Nephron (organoid): ENCODE results near the gene MOB3B.
"Not testable (repeated sequence)": the region's sequence is repeated elsewhere in the genome, so short reads cannot be mapped to it uniquely, and the experiment has no call there.

Source experiments
- H3K27ac Mint-ChIP-seq, 3 experiments: 2 replicates each; pipeline ENCODE4 v1.8.0; 2020; ENCODE audit warnings: mixed read lengths in 3 of 3, mild to moderate bottlenecking in 2 of 3, moderate library complexity in 1 of 3
- H3K27me3 Mint-ChIP-seq: 2 replicates; pipeline ENCODE4 v1.8.0; 2021; ENCODE audit warnings: low read depth, mild to moderate bottlenecking, moderate library complexity, mixed read lengths
- H3K36me3 Mint-ChIP-seq: 2 replicates; pipeline ENCODE4 v1.8.0; 2020; ENCODE audit warnings: low read depth, mixed read lengths
- H3K4me1 Mint-ChIP-seq: 2 replicates; pipeline ENCODE4 v1.8.0; 2020; ENCODE audit warnings: mixed read lengths
- H3K4me3 Mint-ChIP-seq, 3 experiments: 2 replicates each; pipeline ENCODE4 v1.8.0; 2020; ENCODE audit warnings: mild to moderate bottlenecking in 3 of 3, mixed read lengths in 3 of 3, moderate library complexity in 2 of 3
- H3K9me3 Mint-ChIP-seq: 2 replicates; pipeline ENCODE4 v1.8.0; 2020; ENCODE audit warnings: mixed read lengths
- CTCF ChIP-seq, 3 experiments: fragments of 200-600 bp; sonication (generic); IDR thresholded peaks; one replicate each; pipeline ENCODE4 v1.5.0; 2021; ENCODE audit warnings: antibody characterized with exemption in 3 of 3; ENCODE audit not compliant: unreplicated experiment in 3 of 3

MOB3B gene

GRCh38 chr9:27460226-27461023, 69.2 kb downstream of the MOB3B start:
- no peak overlapping the region for H3K27ac Mint-ChIP-seq
- H3K4me1 Mint-ChIP-seq: peaks cover 24% of the 10 kb centered on the region
- TF ChIP-seq CTCF (IDR thresholded peaks at IDR 0.05; ENCODE audit: unreplicated experiment in 3 of 3): no peak
- H3K27me3 Mint-ChIP-seq: peaks cover 4% of the 10 kb centered on the region
- peaks cover 19% of the 10 kb centered on the region for H3K36me3 Mint-ChIP-seq
- no peaks in the 10 kb centered on the region for H3K9me3 Mint-ChIP-seq
- no peak overlapping the region for H3K4me3 Mint-ChIP-seq

GRCh38 chr9:27457445-27457844, 72.2 kb downstream of the MOB3B start:
- no peak overlapping the region for H3K4me3 Mint-ChIP-seq
- peak overlapping the region; percentile 30 to 84 (median 30) for H3K27ac Mint-ChIP-seq
- H3K4me1 Mint-ChIP-seq: peaks cover 24% of the 10 kb centered on the region
- no peaks in the 10 kb centered on the region for H3K9me3 Mint-ChIP-seq
- TF ChIP-seq CTCF (IDR thresholded peaks at IDR 0.05; ENCODE audit: unreplicated experiment in 3 of 3): no peak
- H3K27me3 Mint-ChIP-seq: peaks cover 4% of the 10 kb centered on the region
- H3K36me3 Mint-ChIP-seq: peaks cover 32% of the 10 kb centered on the region

- peaks cover 4% of the 10 kb centered on the region for H3K27me3 Mint-ChIP-seq
- H3K27ac Mint-ChIP-seq: peak overlapping the region in 1 of 3 experiments; percentile 23
- H3K4me1 Mint-ChIP-seq: peaks cover 41% of the 10 kb centered on the region
- no peak overlapping the region for H3K4me3 Mint-ChIP-seq
- no peak for TF ChIP-seq CTCF (IDR thresholded peaks at IDR 0.05; ENCODE audit: unreplicated experiment in 3 of 3)
- H3K9me3 Mint-ChIP-seq: no peaks in the 10 kb centered on the region
- H3K36me3 Mint-ChIP-seq: peaks cover 40% of the 10 kb centered on the region
Observed at GRCh38 chr9:27453860-27454553, 75.6 kb downstream of the MOB3B start.

- peaks cover 4% of the 10 kb centered on the region for H3K27me3 Mint-ChIP-seq
- H3K27ac Mint-ChIP-seq: peak overlapping the region; percentile 63 to 82 (median 67)
- no peak for TF ChIP-seq CTCF (IDR thresholded peaks at IDR 0.05; ENCODE audit: unreplicated experiment in 3 of 3)
- H3K4me1 Mint-ChIP-seq: peaks cover 44% of the 10 kb centered on the region
- H3K4me3 Mint-ChIP-seq: peak overlapping the region in 1 of 3 experiments; percentile 12
- peaks cover 44% of the 10 kb centered on the region for H3K36me3 Mint-ChIP-seq
- no peaks in the 10 kb centered on the region for H3K9me3 Mint-ChIP-seq
Observed at GRCh38 chr9:27451207-27451797, 78.3 kb downstream of the MOB3B start.

GRCh38 chr9:27450752-27451151, 78.9 kb downstream of the MOB3B start:
- no peaks in the 10 kb centered on the region for H3K9me3 Mint-ChIP-seq
- H3K4me1 Mint-ChIP-seq: peaks cover 42% of the 10 kb centered on the region
- no peak overlapping the region for H3K4me3 Mint-ChIP-seq
- no peaks in the 10 kb centered on the region for H3K27me3 Mint-ChIP-seq
- no peak for TF ChIP-seq CTCF (IDR thresholded peaks at IDR 0.05; ENCODE audit: unreplicated experiment in 3 of 3)
- H3K36me3 Mint-ChIP-seq: peaks cover 38% of the 10 kb centered on the region
- peak overlapping the region; percentile 63 to 82 (median 67) for H3K27ac Mint-ChIP-seq

GRCh38 chr9:27448356-27448755, 81.3 kb downstream of the MOB3B start:
- H3K9me3 Mint-ChIP-seq, H3K4me3 Mint-ChIP-seq, H3K27ac Mint-ChIP-seq, H3K27me3 Mint-ChIP-seq: not testable (repeated sequence)
- H3K4me1 Mint-ChIP-seq: peaks cover 45% of the 10 kb centered on the region
- H3K36me3 Mint-ChIP-seq: peaks cover 21% of the 10 kb centered on the region
